ENCODE data around the gene PDXDC1.
"Not testable (repeated sequence)": the region's sequence is repeated elsewhere in the genome, so short reads cannot be mapped to it uniquely, and the experiment has no call there.

PDXDC1 gene

GRCh38 chr16:15021429-15021828 is 46.6 kb downstream of the PDXDC1 start:
- peak overlapping the region; percentile 5 for H3K27ac Mint-ChIP-seq
- peaks cover 93% of the 10 kb centered on the region for H3K36me3 Mint-ChIP-seq (ENCODE audit: low read depth)
- H3K27me3 Mint-ChIP-seq: not testable (repeated sequence)

DNA sequence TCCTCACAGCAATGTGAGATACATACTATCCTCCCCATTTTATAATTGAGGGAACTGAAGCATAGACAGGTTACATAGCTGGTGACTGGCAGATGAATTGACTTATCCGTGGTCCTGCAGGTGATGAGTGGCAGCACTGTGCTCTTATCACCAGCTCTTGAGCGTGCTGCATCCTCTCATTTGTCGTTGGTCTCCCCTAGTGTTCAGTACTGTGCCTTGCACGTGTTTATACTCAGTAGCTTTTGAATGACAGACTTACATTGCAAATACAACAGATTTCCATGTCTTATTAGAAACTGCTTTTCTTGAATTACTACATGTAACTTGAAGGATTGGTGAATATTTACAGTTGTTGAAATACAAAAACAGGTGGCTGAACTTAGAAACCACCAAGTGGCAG is 47.4 kb downstream of the PDXDC1 start:
- Mint-ChIP-seq H3K4me1 (ENCODE audit: low read depth) (peaks cover 20% of the 10 kb centered on the region), H3K27ac (peak overlapping the region; percentile 51), H3K36me3 (ENCODE audit: low read depth) (peaks cover 93% of the 10 kb centered on the region)
- not testable (repeated sequence) for H3K9me3 Mint-ChIP-seq, H3K4me3 Mint-ChIP-seq, H3K27me3 Mint-ChIP-seq
- DNase-seq: peak; percentile 54

More at GRCh38 chr16:15021429-15021828, 46.6 kb downstream of the PDXDC1 start:
- not testable (repeated sequence) for DNase-seq, H3K9me3 Mint-ChIP-seq, H3K4me3 Mint-ChIP-seq
- H3K4me1 Mint-ChIP-seq (ENCODE audit: low read depth): peaks cover 24% of the 10 kb centered on the region

DNA sequence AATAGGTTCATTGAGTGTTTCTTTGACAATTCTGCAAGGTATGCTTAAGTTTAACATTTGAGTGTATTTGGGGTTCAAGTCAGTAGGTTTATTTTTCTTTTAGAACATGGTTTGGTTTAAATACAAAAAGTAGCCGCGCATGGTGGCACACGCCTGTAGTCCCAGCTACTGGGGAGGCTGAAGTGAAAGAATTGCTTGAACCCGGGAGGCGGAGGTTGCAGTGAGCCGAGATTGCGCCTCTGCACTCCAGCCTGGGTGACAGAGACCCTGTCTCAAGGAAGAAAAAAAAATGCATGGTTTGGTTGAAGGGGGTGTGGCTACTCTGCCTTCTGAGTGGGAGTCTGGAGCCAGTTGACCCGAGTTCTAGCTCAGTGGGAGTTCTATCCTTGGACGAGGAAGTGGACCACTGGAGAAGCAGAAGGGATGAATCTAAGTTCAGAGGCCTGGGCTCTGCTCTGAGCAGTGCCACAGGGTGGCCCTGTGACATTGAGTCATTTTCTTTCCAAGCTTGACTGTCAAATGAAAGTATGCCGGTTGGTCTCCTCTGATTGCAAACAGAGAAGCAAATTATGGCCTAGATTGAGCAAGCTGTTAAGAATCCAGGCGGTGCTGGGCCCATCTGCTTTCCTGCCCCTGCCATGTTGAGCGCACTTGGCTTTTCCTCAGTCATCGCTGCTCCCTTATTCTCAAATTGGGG is 48.7 kb downstream of the PDXDC1 start:
- DNase-seq, H3K27me3 Mint-ChIP-seq, H3K4me3 Mint-ChIP-seq, H3K9me3 Mint-ChIP-seq: not testable (repeated sequence)
- Mint-ChIP-seq H3K4me1 (ENCODE audit: low read depth) (peaks cover 19% of the 10 kb centered on the region), H3K27ac (peak overlapping the region; percentile 33), H3K36me3 (ENCODE audit: low read depth) (peaks cover 94% of the 10 kb centered on the region)

DNA sequence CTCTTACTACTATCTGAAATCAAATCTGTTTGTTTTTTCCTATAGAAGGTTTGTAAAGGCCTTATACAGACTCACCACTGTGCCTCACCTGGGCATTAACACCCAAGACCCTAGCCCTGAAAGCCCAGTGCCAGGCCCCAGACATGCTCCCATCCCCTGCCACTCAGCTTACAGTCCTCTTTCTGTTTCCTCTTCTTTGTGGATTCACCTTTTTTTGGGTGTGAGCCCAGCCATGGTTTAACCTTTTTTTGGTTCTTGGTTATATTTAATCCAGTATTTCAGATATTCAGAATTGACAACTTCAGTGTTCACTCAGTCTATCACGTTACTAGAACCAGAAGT is 50.0 kb downstream of the PDXDC1 start:
- H3K4me3 Mint-ChIP-seq, H3K27me3 Mint-ChIP-seq, DNase-seq, H3K9me3 Mint-ChIP-seq: not testable (repeated sequence)
- H3K4me1 Mint-ChIP-seq (ENCODE audit: low read depth): peaks cover 19% of the 10 kb centered on the region
- peak overlapping the region; percentile 30 for H3K27ac Mint-ChIP-seq
- H3K36me3 Mint-ChIP-seq (ENCODE audit: low read depth): peaks cover 94% of the 10 kb centered on the region

DNA sequence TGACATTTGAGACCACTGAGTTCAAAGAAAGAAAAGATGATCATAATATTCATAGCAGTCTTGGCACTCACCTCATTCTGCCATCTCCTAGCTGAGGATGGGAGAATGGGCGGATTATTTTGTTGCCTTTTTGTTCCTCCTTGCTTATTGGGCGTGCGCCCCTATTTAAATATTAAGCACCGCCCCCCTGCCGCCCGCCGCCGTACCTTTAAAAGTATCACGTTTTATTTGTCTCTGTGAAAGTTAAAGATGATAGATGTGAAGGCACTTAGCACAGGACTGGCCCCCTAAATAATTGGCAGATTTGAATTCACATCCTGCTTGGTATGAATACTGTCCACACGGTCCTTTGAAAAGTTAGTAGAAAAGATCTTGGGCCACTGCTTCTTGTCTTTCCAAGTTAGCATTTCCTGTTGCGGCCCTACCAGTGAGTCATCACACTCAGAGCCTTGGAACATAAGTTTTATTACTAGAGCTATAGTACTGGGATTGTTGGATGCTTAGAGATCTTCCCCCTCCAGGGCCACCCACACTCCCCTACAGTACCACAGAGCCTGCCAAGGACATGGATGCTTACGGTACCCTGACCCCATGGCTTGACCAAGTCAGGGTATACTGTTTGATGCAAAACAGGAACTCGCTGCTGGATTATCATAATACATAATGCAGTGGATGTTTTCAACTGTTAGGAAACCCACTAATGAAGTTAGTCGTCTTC is 50.6 kb downstream of the PDXDC1 start:
- not testable (repeated sequence) for H3K4me3 Mint-ChIP-seq, DNase-seq, H3K27me3 Mint-ChIP-seq, H3K9me3 Mint-ChIP-seq
- H3K36me3 Mint-ChIP-seq (ENCODE audit: low read depth): peaks cover 89% of the 10 kb centered on the region
- H3K4me1 Mint-ChIP-seq (ENCODE audit: low read depth): peaks cover 19% of the 10 kb centered on the region
- peak overlapping the region; percentile 30 for H3K27ac Mint-ChIP-seq

DNA sequence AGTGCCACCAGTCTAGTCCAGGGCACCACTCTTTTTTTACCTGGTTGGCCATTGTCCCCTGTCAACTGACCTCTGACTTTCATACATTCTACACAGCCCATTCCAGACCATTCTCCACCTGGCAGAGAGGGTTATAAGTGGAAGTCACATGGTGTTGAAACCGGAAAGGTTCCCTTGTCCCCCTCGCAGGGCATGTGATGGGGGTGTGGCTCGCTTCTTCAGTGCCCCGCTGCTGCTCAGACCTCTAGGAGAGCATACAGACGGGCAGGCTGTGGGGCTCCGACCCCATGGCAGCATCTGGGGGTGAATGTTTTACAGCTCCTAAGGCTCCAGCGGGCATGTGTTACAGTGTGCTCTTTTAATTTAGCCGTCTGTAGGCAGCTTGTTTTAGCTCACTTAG is 52.2 kb downstream of the PDXDC1 start:
- Mint-ChIP-seq H3K4me1 (ENCODE audit: low read depth) (peaks cover 23% of the 10 kb centered on the region), H3K36me3 (ENCODE audit: low read depth) (peaks cover 91% of the 10 kb centered on the region)
- not testable (repeated sequence) for H3K27ac Mint-ChIP-seq, DNase-seq, H3K4me3 Mint-ChIP-seq, H3K27me3 Mint-ChIP-seq, H3K9me3 Mint-ChIP-seq

DNA sequence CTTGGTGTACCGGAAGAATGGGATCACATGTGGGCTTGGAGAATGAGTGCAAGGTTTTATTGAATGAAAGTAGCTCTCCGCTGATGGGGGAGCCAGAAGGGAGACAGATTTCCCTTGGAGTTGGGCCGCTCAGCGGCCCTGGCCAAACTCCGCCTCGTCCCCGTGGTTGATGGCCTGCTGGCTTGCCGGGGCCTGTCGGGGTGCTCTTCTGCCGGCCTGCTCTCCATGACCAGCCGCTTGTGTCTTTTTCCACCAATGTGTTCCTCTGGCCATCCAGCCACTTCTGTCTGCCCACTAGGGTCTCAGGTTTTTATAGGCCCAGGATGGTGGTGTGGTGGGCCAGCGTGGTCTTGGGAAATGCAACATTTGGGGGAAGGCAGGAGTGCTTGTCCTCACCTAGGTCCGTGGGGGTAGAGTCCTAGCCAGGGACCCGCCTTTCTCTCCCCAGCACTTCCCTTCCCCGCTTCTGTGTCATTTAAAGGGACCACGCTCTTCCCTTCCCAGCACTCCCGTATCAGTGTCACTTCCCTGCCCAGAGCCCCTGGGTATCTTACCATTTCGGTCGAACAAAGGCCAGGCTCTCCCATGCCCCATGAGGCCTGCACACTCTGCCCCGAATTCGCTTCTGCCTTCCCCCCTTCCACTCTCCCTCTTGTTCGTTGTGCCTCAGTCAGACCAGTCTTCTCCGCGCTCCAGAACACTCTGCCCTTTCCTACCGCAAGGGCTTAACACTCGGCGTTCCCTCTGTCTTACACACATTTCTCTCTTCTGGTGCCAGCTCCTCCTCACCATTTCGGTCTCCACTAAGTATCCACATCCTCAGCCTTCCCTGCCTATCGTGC is 52.9 kb downstream of the PDXDC1 start:
- H3K27me3 Mint-ChIP-seq, H3K4me3 Mint-ChIP-seq, H3K9me3 Mint-ChIP-seq: not testable (repeated sequence)
- H3K36me3 Mint-ChIP-seq (ENCODE audit: low read depth): peaks cover 90% of the 10 kb centered on the region
- H3K27ac Mint-ChIP-seq: peak overlapping the region; percentile 15
- peak; percentile 28 for DNase-seq
- peaks cover 23% of the 10 kb centered on the region for H3K4me1 Mint-ChIP-seq (ENCODE audit: low read depth)

DNA sequence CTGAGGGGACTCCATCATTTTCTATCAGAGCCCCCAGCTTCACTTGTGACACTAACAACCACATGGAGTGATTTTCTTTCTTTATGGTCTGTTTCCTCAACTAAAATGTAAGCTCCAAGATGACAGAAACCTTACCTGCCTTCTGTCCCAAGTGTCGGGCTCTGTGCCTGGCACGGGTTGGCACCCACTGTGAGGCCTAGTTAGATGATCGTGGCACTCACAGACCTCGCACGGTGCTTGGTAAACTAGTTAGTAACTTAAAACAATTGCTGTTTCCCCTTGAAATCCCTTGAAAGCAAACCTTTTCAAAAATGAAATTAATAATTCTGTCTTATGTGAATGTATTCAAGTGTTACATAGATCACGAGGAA is 53.5 kb downstream of the PDXDC1 start:
- not testable (repeated sequence) for H3K9me3 Mint-ChIP-seq

DNA sequence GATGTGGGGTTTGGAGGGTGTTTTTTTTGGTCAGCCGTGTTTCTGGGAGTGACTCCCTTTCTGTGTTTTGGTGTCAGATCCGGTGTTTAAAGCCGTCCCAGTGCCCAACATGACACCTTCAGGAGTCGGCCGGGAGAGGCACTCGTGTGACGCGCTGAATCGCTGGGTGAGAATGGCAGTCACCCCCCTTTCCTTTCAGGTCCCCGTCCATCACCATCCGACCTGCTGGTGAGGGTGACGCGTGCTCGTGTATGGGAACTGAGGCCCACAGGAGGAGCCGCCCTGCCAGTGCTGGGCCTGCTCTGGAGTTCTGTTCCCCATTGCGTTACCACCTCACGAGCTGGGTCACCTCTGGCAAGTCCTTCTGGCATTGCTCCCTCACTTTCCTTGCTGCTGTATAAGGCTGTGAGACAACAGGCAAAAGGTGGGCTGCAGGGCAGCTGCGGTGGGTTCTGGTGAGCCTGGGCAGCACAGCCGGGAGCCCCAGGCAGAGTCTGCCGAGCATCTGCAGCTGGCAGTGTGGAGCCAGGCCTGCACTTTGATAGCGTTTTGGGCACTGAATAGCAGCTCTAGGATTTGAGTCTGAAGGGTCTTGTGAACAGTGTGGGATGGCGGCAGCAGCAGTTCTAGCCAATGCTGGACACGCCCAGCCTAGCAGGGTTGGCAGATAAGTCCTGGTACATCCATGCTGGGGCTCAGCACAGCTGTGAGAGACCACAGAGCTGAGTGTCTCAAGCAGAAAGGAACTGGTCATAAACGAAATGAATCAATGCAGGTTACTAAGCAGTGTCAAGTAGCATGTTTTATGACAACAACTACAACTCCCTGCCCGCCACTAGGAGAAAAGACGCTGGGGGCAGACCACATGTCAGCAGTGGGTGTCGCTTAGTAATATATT is 54.2 kb downstream of the PDXDC1 start:
- not testable (repeated sequence) for H3K4me3 Mint-ChIP-seq
- H3K36me3 Mint-ChIP-seq (ENCODE audit: low read depth): peaks cover 90% of the 10 kb centered on the region
- DNase-seq: peak; percentile 31

More for the DNA sequence above, 53.5 kb downstream of the PDXDC1 start:
- peaks cover 23% of the 10 kb centered on the region for H3K4me1 Mint-ChIP-seq (ENCODE audit: low read depth)
- H3K4me3 Mint-ChIP-seq, H3K27me3 Mint-ChIP-seq: not testable (repeated sequence)
- peaks cover 90% of the 10 kb centered on the region for H3K36me3 Mint-ChIP-seq (ENCODE audit: low read depth)
- H3K27ac Mint-ChIP-seq: peak overlapping the region; percentile 15
- peak; percentile 22 for DNase-seq

GRCh38 chr16:15029749-15030148 is 54.9 kb downstream of the PDXDC1 start:
- peak; percentile 34 for DNase-seq
- not testable (repeated sequence) for H3K27me3 Mint-ChIP-seq, H3K9me3 Mint-ChIP-seq, H3K4me3 Mint-ChIP-seq
- Mint-ChIP-seq H3K36me3 (ENCODE audit: low read depth) (peaks cover 90% of the 10 kb centered on the region), H3K27ac (peak overlapping the region; percentile 32), H3K4me1 (ENCODE audit: low read depth) (peaks cover 21% of the 10 kb centered on the region)

More for the DNA sequence above, 54.2 kb downstream of the PDXDC1 start:
- H3K27me3 Mint-ChIP-seq, H3K9me3 Mint-ChIP-seq: not testable (repeated sequence)
- Mint-ChIP-seq H3K4me1 (ENCODE audit: low read depth) (peaks cover 23% of the 10 kb centered on the region), H3K27ac (peak overlapping the region; percentile 61)

DNA sequence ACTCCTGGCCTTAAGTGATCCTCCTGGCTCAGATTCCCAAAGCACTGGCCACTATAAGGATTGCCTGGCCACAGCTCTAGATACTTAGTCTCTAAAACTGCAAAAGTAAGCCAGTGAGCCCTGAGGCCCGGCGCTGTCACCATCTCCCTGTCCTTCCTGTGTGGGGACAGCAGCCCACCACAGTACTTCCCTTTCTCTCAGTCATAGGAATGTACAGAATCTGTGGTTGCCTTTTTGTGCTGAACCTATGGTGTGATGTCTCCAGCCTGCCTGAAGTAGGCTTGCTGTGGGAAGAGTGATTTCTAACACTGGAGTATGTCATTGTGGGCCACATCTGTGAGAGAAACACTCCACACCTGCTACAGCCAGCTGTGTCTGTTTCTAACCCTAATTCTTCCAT is 56.4 kb downstream of the PDXDC1 start:
- peaks cover 91% of the 10 kb centered on the region for H3K36me3 Mint-ChIP-seq (ENCODE audit: low read depth)
- H3K9me3 Mint-ChIP-seq: no peaks in the 10 kb centered on the region
- H3K4me1 Mint-ChIP-seq (ENCODE audit: low read depth): peaks cover 15% of the 10 kb centered on the region
- no peaks in the 10 kb centered on the region for H3K27me3 Mint-ChIP-seq
- peak; percentile 22 for DNase-seq
- H3K4me3 Mint-ChIP-seq: no peak overlapping the region
- H3K27ac Mint-ChIP-seq: peak overlapping the region; percentile 81

GRCh38 chr16:15031586-15031985 is 56.8 kb downstream of the PDXDC1 start:
- DNase-seq: peak; percentile 11
- H3K4me1 Mint-ChIP-seq (ENCODE audit: low read depth): peaks cover 15% of the 10 kb centered on the region
- peak overlapping the region; percentile 81 for H3K27ac Mint-ChIP-seq
- no peaks in the 10 kb centered on the region for H3K27me3 Mint-ChIP-seq
- H3K4me3 Mint-ChIP-seq: no peak overlapping the region
- H3K9me3 Mint-ChIP-seq: no peaks in the 10 kb centered on the region
- peaks cover 91% of the 10 kb centered on the region for H3K36me3 Mint-ChIP-seq (ENCODE audit: low read depth)

GRCh38 chr16:15032547-15033308 is 57.9 kb downstream of the PDXDC1 start:
- H3K27me3 Mint-ChIP-seq: no peaks in the 10 kb centered on the region
- peaks cover 15% of the 10 kb centered on the region for H3K4me1 Mint-ChIP-seq (ENCODE audit: low read depth)
- H3K9me3 Mint-ChIP-seq: no peaks in the 10 kb centered on the region
- peak overlapping the region; percentile 66 for H3K27ac Mint-ChIP-seq
- peaks cover 91% of the 10 kb centered on the region for H3K36me3 Mint-ChIP-seq (ENCODE audit: low read depth)
- no peak overlapping the region for H3K4me3 Mint-ChIP-seq
- peak; percentile 16 for DNase-seq

Measured in activated T-cell treated with anti-CD3 and anti-CD28 coated beads, Interleukin-2, amount 50 U/mL, for 24 hours (primary cell).